ENCODE measurements around the gene DOP1B. TPM values are rescaled to one million over a fixed set of nuclear protein-coding genes. Genes with fewer than 3 reads are reported as not detected.

DOP1B gene
- total and polyA plus RNA-seq, 12 donors: 1.1 to 39.1 (median 6.9) TPM

DNA sequence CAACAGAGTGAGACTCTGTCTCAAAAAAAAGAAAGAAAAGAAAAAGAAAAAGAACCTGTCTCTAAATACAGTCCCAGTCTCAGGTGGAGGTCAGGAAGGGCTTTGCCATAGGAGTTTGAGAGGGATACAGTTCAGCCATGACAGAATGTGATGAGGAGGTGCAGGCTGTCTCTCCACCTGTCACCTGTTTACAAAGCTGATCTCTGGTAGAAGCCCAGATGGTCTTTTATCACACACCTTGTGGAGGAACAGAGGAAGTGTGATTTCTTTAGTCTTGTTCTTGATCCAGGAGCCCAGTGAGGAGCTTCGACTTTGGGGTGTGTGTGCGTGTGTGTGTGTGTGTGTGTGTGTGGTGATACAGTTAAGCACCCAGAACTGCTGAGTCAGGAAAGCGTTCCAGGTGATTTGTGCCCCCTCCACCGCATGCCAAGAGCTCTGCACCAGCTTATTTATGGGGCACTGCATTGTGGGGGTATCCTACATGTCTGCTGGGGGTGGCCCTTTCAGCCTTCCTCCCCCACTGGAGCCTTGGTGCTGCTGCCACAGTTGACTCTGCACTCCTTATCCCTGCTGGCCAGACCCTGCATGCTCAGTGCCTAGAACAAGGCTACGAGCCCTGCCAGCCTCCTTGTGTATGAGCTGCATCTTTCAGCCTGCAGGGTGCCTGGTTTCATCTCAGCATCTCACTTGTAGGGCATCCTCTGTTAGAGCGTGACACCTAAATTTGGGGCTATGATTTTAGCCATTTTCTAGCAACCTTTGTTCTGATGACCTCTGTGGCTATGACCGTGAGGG is 19.3 kb downstream of the DOP1B start:
- DNase-seq: no peak
- intact Hi-C loops (cut with DNase I): no loop called here
- Histone ChIP-seq H3K9me3 (replicated peaks in 1 of 3) (no peaks in the 10 kb centered on the region), H3K4me3 (no peak overlapping the region), H3K27me3 (no peaks in the 10 kb centered on the region), H3K4me1 (replicated peaks in 1 of 2) (no peaks in the 10 kb centered on the region), H3K27ac (no peak overlapping the region), H3K36me3 (replicated peaks in 1 of 2) (no peaks in the 10 kb centered on the region)
- 81 to 95% (median 83%) methylated on average over 5 to 7 of the region's 7 CpGs for WGBS, 4 donors
- TF ChIP-seq, protein P1, sequence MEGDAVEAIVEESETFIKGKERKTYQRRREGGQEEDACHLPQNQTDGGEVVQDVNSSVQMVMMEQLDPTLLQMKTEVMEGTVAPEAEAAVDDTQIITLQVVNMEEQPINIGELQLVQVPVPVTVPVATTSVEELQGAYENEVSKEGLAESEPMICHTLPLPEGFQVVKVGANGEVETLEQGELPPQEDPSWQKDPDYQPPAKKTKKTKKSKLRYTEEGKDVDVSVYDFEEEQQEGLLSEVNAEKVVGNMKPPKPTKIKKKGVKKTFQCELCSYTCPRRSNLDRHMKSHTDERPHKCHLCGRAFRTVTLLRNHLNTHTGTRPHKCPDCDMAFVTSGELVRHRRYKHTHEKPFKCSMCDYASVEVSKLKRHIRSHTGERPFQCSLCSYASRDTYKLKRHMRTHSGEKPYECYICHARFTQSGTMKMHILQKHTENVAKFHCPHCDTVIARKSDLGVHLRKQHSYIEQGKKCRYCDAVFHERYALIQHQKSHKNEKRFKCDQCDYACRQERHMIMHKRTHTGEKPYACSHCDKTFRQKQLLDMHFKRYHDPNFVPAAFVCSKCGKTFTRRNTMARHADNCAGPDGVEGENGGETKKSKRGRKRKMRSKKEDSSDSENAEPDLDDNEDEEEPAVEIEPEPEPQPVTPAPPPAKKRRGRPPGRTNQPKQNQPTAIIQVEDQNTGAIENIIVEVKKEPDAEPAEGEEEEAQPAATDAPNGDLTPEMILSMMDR (IDR thresholded peaks at IDR 0.05): no peak
- no peak for TF ChIP-seq POLR2A (IDR thresholded peaks at IDR 0.05)

DNA sequence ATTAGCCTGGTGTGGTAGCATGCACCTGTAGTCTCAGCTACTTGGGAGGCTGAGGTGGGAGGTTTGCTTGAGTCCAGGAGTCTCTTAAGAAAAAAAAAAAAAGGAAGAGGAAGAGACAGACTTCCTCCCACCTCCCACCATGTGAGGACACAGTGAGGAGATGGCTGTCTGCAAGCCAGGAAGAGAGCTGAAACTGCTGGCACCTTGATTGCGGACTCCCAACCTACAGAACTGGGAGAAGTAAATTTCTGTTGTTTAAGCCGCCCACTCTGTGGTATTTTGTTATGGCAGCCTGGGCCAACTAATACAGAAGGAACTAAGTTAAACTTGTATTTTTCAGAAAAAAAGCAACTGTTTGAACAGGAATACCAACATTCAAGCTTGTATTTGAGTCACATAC is 21.7 kb downstream of the DOP1B start:
- no peak overlapping the region for H3K27ac ChIP-seq
- H3K27me3 ChIP-seq: no peaks in the 10 kb centered on the region
- no peak overlapping the region for H3K4me3 ChIP-seq
- 76 to 87% (median 83%) methylated on average over 2 of the region's 2 CpGs for WGBS, 4 donors
- H3K4me1 ChIP-seq (replicated peaks in 1 of 2): no peaks in the 10 kb centered on the region
- no peaks in the 10 kb centered on the region for H3K36me3 ChIP-seq (replicated peaks in 1 of 2)
- intact Hi-C loops (cut with DNase I): no loop called here
- no peaks in the 10 kb centered on the region for H3K9me3 ChIP-seq (replicated peaks in 1 of 3)
- DNase-seq: no peak
- TF ChIP-seq, protein P1 (IDR thresholded peaks at IDR 0.05): no peak
- TF ChIP-seq POLR2A (IDR thresholded peaks at IDR 0.05): no peak

DNA sequence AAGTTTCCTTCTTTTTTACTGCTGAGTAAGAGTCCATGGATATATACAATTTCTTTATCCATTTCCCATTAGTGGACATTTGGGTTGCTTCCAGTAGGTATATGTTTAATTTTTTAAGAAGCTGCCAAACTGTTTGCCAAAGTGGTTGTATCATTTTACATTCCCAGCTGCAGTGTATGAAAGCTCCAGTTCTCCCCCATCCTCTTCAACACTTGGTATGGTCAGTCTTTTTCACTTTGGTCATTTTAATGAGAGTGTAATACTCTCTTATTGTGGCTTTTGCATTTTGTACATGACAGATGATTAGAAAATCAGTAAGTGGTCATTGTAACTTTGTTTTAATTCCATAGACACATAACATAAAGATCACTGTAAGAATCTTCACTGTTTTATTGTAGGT is 22.5 kb downstream of the DOP1B start:
- no peak for DNase-seq
- Histone ChIP-seq H3K9me3 (replicated peaks in 1 of 3) (no peaks in the 10 kb centered on the region), H3K4me3 (no peak overlapping the region), H3K27ac (no peak overlapping the region), H3K27me3 (no peaks in the 10 kb centered on the region), H3K36me3 (replicated peaks in 1 of 2) (no peaks in the 10 kb centered on the region), H3K4me1 (replicated peaks in 1 of 2) (no peaks in the 10 kb centered on the region)
- intact Hi-C loops (cut with DNase I): no loop called here
- TF ChIP-seq, protein P1 (IDR thresholded peaks at IDR 0.05): no peak
- TF ChIP-seq POLR2A (IDR thresholded peaks at IDR 0.05): no peak

DNA sequence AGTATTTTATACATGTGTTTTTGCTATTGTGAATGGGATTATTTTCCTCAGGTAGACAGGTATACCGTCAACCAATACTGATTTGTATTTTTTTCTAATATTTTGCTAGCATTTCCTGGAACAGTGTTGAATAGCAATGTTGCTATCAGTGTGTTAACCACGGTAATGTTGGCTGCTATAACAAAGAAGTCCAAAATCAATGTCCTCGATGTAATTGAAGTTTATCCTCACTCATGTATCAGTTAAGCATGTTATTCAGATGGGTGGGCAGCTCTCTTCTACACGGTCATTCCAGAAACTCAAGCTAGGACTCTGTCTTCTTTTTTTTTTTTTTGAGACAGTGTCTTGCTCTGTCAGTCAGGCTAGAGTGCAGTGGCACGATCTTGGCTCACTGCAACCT is 24.3 kb downstream of the DOP1B start:
- H3K36me3 ChIP-seq (replicated peaks in 1 of 2): no peaks in the 10 kb centered on the region
- H3K4me1 ChIP-seq (replicated peaks in 1 of 2): no peaks in the 10 kb centered on the region
- no peak for DNase-seq
- intact Hi-C loops (cut with DNase I): no loop called here
- no peaks in the 10 kb centered on the region for H3K9me3 ChIP-seq (replicated peaks in 1 of 3)
- H3K27me3 ChIP-seq: no peaks in the 10 kb centered on the region
- H3K27ac ChIP-seq: no peak overlapping the region
- no peak overlapping the region for H3K4me3 ChIP-seq
- 86 to 94% (median 89%) methylated on average over 5 of the region's 5 CpGs for WGBS, 4 donors
- no peak for TF ChIP-seq POLR2A (IDR thresholded peaks at IDR 0.05)
- TF ChIP-seq, protein P1 (IDR thresholded peaks at IDR 0.05): no peak

Data from adrenal gland (tissue), 12 donors.